Measurements from ENCODE around the gene TMEM143. TPM values are rescaled to one million over a fixed set of nuclear protein-coding genes. Genes with fewer than 3 reads are reported as not detected.

Gene TMEM143
- total and polyA plus RNA-seq, 10 of the 15 experiments (the other 5 are each of a cell fraction or from before 2014, with no cell fraction given), result 1.5 to 19.5 (median 10.1) TPM

DNA sequence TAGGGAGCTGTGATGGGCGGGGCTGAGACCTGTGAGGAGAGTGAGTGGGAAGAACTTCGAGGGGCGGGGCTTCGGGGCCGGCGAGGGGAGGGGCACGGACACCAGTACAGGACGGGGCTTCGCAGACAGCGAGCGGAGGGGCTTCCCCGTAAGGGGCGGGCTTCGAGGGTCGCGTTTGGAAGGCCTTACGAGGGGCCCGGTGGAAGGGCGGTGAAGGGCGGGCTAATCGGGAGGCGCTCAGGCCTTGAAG is 42.4 kb downstream of the TMEM143 start:
- CTCF ChIA-PET, result interaction anchor here (0.5 to 9.7 kb wide), 15 partner anchors 9 to 299 kb away, joined by 3 to 238 read pairs (median 4); partner anchors contain the start of genes KDELR1, SYNGR4 and TMEM143
- intact Hi-C loops (cut with micrococcal nuclease; ENCODE audit: unreplicated experiment) (no loop called here), in situ Hi-C loops (cut with MboI) (no loop called here)
- POLR2A ChIA-PET, result interaction anchor here (0.6 to 7.2 kb wide), 5 partner anchors 11 to 263 kb away, joined by 4 to 194 read pairs (median 4); partner anchors contain the start of genes SYNGR4 and TMEM143
- peak; percentile 77 for ATAC-seq
- DNase-seq (ENCODE audit: low read depth, low spot score), result peak; percentile 85
- peak overlapping the region; percentile 71 for H3K9ac ChIP-seq (ENCODE audit: control insufficient read depth, insufficient read depth, low read length)
- H3K36me3 ChIP-seq (ENCODE audit: control insufficient read depth in 2 of 2, insufficient read depth in 2 of 2, low read length in 1 of 2), result no peaks in the 10 kb centered on the region
- H2AFZ ChIP-seq (ENCODE audit: control insufficient read depth, low read depth, low read length), result peak overlapping the region; percentile 33
- H3K27me3 ChIP-seq (replicated peaks in 1 of 2; ENCODE audit: control insufficient read depth in 2 of 2, insufficient read depth in 2 of 2, low read length in 1 of 2), result no peaks in the 10 kb centered on the region
- RAD21 ChIA-PET (ENCODE audit: unreplicated experiment), result interaction anchor here (0.6 to 9.9 kb wide), 15 partner anchors 9 to 1590 kb away, joined by 3 to 255 read pairs (median 5); partner anchors contain the start of genes CARD8, KDELR1, SYNGR4 and TMEM143
- peak overlapping the region; percentile 70 for H3K4me2 ChIP-seq (ENCODE audit: control insufficient read depth, insufficient read depth)
- no peaks in the 10 kb centered on the region for H3K9me3 ChIP-seq (replicated peaks; ENCODE audit: control insufficient read depth, insufficient read depth, low read length)
- H3K27ac ChIP-seq (ENCODE audit: control insufficient read depth, insufficient read depth), result peak overlapping the region; percentile 96
- 3% methylated on average over 16 of the region's 22 CpGs for WGBS (ENCODE audit: insufficient coverage, insufficient replicate concordance, low lambda C conversion rate, missing lambda C conversion rate)
- SMC1A ChIA-PET (ENCODE audit: uncharacterized antibody, unreplicated experiment), result interaction anchor here (0.7 to 13.2 kb wide), 7 partner anchors 9 to 168 kb away, joined by 3 to 223 read pairs (median 3); partner anchors contain the start of genes SYNGR4 and TMEM143
- peaks cover 28% of the 10 kb centered on the region for H3K4me1 ChIP-seq (ENCODE audit: control insufficient read depth, insufficient read depth, low read length)
- H3K4me3 ChIP-seq, result peak overlapping the region; percentile 73
- BruUV-seq (replicated peaks), result no TSS peak
- FAIRE-seq, result no peak
- TF ChIP-seq BRCA1 (IDR thresholded peaks at IDR 0.05; ENCODE audit: low read depth, low read length) (no peak), POLR2A (IDR thresholded peaks at IDR 0.05; ENCODE audit: low read depth, low read length) (peak; percentile 66), BHLHE40 (IDR thresholded peaks at IDR 0.05; ENCODE audit: borderline replicate concordance in 1 of 2, low read depth in 2 of 2, low read length in 1 of 2) (peak in 1 of 2 experiments; percentile 46; a peak in 1 of 4 replicates), EP300 (IDR thresholded peaks at IDR 0.05; ENCODE audit: borderline replicate concordance in 1 of 2, control insufficient read depth in 1 of 2, low read depth in 2 of 2, low read length in 2 of 2) (no peak), SMAD5 (IDR thresholded peaks at IDR 0.05; ENCODE audit: low read depth) (no peak), ZBED1 (IDR thresholded peaks at IDR 0.05; ENCODE audit: borderline replicate concordance) (no peak)
- TF ChIP-seq, protein P1, sequence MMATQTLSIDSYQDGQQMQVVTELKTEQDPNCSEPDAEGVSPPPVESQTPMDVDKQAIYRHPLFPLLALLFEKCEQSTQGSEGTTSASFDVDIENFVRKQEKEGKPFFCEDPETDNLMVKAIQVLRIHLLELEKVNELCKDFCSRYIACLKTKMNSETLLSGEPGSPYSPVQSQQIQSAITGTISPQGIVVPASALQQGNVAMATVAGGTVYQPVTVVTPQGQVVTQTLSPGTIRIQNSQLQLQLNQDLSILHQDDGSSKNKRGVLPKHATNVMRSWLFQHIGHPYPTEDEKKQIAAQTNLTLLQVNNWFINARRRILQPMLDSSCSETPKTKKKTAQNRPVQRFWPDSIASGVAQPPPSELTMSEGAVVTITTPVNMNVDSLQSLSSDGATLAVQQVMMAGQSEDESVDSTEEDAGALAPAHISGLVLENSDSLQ (IDR thresholded peaks at IDR 0.05), result peak; percentile 92
- H3K79me2 ChIP-seq (ENCODE audit: control insufficient read depth, insufficient read depth, low read length), result peaks cover 13% of the 10 kb centered on the region
- no peaks in the 10 kb centered on the region for H4K20me1 ChIP-seq (ENCODE audit: control insufficient read depth, insufficient read depth)

Measured in GM12878 (cell line).